ENCODE measurements around the gene TNFSF18. TPM values are rescaled to one million over a fixed set of nuclear protein-coding genes. Genes with fewer than 3 reads are reported as not detected.

The TNFSF18 gene
- total RNA-seq, 1 experiment from 2014 or later: 0.05 TPM

GRCh38 chr1:173016419-173016818 is 34.3 kb downstream of the TNFSF18 start:
- H3K4me3 ChIP-seq: no peak overlapping the region
- peaks cover 5% of the 10 kb centered on the region; the same call in 1 of the 2 replicates for H3K4me1 ChIP-seq (replicated peaks)
- H3K27me3 ChIP-seq (replicated peaks): no peaks in the 10 kb centered on the region
- no peaks in the 10 kb centered on the region for H3K9me3 ChIP-seq (replicated peaks)
- H3K36me3 ChIP-seq: no peaks in the 10 kb centered on the region
- no peak overlapping the region for H3K27ac ChIP-seq
- DNase-seq (ENCODE audit: low read depth in 1 of 2, low spot score in 2 of 2): no peak

DNA sequence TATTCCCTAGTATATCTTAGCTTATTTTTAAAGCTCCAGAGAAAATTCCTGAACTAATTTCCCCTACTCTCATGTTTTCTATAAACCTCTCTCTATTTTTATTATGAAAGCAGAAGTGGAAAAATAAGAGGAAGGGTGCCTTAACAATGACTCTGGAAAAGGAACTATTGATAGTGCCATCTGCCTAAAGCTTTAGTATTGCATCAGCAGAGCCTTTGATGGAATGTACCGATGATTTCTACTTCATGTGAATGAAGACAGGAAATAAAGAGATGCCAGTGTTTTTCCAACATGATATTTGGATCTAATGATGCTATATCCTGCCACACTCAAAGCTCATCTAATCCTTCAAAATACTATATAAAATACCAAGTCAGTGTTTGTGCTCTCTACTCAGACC is 35.1 kb downstream of the TNFSF18 start:
- Histone ChIP-seq H3K27me3 (replicated peaks) (no peaks in the 10 kb centered on the region), H3K4me3 (no peak overlapping the region)

GRCh38 chr1:173014160-173014559 is 36.6 kb downstream of the TNFSF18 start:
- H3K27me3 ChIP-seq (replicated peaks): no peaks in the 10 kb centered on the region
- no peaks in the 10 kb centered on the region for H3K36me3 ChIP-seq
- H3K4me1 ChIP-seq (replicated peaks): peaks cover 5% of the 10 kb centered on the region; the same call in 1 of the 2 replicates
- no peak overlapping the region for H3K27ac ChIP-seq
- no peak for DNase-seq (ENCODE audit: low read depth in 1 of 2, low spot score in 2 of 2)
- H3K4me3 ChIP-seq: no peak overlapping the region
- no peaks in the 10 kb centered on the region for H3K9me3 ChIP-seq (replicated peaks)

More for the DNA sequence above, 35.1 kb downstream of the TNFSF18 start:
- Histone ChIP-seq H3K4me1 (replicated peaks) (peaks cover 5% of the 10 kb centered on the region; the same call in 1 of the 2 replicates), H3K9me3 (replicated peaks) (no peaks in the 10 kb centered on the region), H3K27ac (no peak overlapping the region), H3K36me3 (no peaks in the 10 kb centered on the region)
- DNase-seq (ENCODE audit: low read depth in 1 of 2, low spot score in 2 of 2): no peak

DNA sequence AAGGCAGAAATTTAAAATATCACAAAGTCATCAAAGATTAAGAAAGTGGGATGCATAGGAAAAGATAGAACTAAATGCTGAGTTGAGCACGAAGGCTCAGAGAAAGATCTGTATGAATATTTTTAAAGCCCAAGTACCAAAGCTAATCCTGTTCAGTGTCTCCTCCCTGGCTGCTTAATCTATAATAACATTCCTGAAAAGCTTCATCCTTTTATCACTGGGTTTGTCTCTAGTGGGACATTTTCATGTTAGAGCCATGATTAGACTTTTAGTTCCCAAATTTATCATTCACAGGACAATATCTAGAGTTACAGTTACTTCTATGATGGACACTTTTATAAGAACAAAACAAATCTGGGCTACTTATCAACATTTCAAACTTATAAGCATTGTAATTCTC is 38.6 kb downstream of the TNFSF18 start:
- no peak overlapping the region for H3K4me3 ChIP-seq
- H3K4me1 ChIP-seq (replicated peaks): no peaks in the 10 kb centered on the region
- no peak overlapping the region for H3K27ac ChIP-seq
- H3K27me3 ChIP-seq (replicated peaks): no peaks in the 10 kb centered on the region
- H3K9me3 ChIP-seq (replicated peaks): no peaks in the 10 kb centered on the region
- DNase-seq (ENCODE audit: low read depth in 1 of 2, low spot score in 2 of 2): no peak
- no peaks in the 10 kb centered on the region for H3K36me3 ChIP-seq

- H3K27ac ChIP-seq: no peak overlapping the region
- no peak overlapping the region for H3K4me3 ChIP-seq
- H3K4me1 ChIP-seq (replicated peaks): no peaks in the 10 kb centered on the region
- H3K27me3 ChIP-seq (replicated peaks): no peaks in the 10 kb centered on the region
- no peaks in the 10 kb centered on the region for H3K9me3 ChIP-seq (replicated peaks)
- DNase-seq (ENCODE audit: low read depth in 1 of 2, low spot score in 2 of 2): no peak
- H3K36me3 ChIP-seq: no peaks in the 10 kb centered on the region
These were observed 41.1 kb downstream of the TNFSF18 start for GRCh38 chr1:173009597-173009996.

DNA sequence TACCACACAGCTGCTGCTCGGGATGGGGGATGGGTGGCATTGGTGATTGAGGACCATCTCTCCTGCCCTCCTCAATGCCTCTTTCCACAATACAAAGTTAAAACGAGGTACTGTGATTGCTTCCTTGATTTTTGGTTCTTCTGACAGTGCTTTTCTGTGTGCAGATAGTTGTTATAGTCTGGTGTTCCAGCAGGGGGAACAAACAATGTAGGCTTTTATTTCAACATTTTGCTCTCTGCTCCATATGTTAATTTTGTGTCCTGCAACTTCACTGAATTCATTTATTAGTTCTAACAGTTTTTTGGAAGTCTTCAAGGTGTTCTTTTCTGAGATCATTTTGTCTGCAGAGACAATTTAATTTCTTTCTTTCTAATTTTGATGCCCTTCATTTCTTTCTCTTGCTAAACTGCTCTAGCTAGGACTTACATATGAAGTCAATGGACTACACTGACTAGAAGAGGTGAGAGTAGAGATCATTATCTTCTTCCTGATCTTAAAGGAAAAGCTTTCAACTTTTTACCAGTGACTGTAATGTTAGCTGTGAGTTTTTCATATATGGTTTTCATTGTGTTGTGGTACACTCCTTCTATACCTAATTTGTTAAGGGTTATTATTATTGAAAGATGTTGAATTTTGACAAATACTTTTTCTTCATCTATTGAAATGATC is 45.4 kb downstream of the TNFSF18 start:
- H3K4me1 ChIP-seq (replicated peaks): no peaks in the 10 kb centered on the region
- H3K4me3 ChIP-seq: no peak overlapping the region
- no peaks in the 10 kb centered on the region for H3K9me3 ChIP-seq (replicated peaks)
- DNase-seq (ENCODE audit: low read depth in 1 of 2, low spot score in 2 of 2): no peak
- H3K36me3 ChIP-seq: no peaks in the 10 kb centered on the region
- no peak overlapping the region for H3K27ac ChIP-seq
- no peaks in the 10 kb centered on the region for H3K27me3 ChIP-seq (replicated peaks)

- Histone ChIP-seq H3K27ac (0 out of 2 replicates have a peak overlapping the region, but pooled peaks have one; percentile 9), H3K4me3 (no peak overlapping the region), H3K9me3 (replicated peaks) (peaks cover 2% of the 10 kb centered on the region; the same call in 1 of the 2 replicates), H3K27me3 (replicated peaks) (no peaks in the 10 kb centered on the region), H3K36me3 (no peaks in the 10 kb centered on the region), H3K4me1 (replicated peaks) (peaks cover 3% of the 10 kb centered on the region; the same call in 1 of the 2 replicates)
- DNase-seq (ENCODE audit: low read depth in 1 of 2, low spot score in 2 of 2): no peak
These were observed 47.6 kb downstream of the TNFSF18 start for GRCh38 chr1:173002891-173003838.

DNA sequence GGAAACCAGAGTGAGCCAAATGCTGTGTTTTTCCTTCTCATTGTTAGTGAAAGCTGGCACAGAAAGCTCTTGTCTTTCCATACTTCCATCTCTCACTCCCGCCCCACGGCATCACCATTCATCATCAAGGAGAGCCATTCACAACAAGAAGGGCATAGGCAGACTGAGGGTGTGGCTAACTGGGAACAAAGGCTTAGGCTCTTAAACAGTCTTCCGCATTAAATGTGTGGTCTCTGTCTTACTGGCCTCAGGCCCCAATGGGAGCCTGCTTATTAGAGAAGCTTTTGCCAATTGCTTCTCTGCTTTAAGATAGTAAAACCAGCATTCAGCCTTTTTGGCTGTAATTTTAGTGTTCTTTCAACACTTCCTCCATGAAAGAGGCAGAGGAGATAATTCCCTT is 51.4 kb downstream of the TNFSF18 start:
- H3K27ac ChIP-seq: no peak overlapping the region
- peaks cover 8% of the 10 kb centered on the region for H3K4me1 ChIP-seq (replicated peaks)
- peaks cover 5% of the 10 kb centered on the region; the same call in 1 of the 2 replicates for H3K9me3 ChIP-seq (replicated peaks)
- H3K4me3 ChIP-seq: no peak overlapping the region
- H3K36me3 ChIP-seq: no peaks in the 10 kb centered on the region
- H3K27me3 ChIP-seq (replicated peaks): no peaks in the 10 kb centered on the region
- DNase-seq (ENCODE audit: low read depth in 1 of 2, low spot score in 2 of 2): no peak

- peak overlapping the region; percentile 27; the same call in 1 of the 2 replicates for H3K27ac ChIP-seq
- H3K4me3 ChIP-seq: no peak overlapping the region
These were observed 52.8 kb downstream of the TNFSF18 start for GRCh38 chr1:172997941-172998361.

GRCh38 chr1:172993640-172994039 is 57.1 kb downstream of the TNFSF18 start:
- peak in 1 of 2 experiments; percentile 69 for DNase-seq (ENCODE audit: low read depth in 1 of 2, low spot score in 2 of 2)
- Histone ChIP-seq H3K4me3 (no peak overlapping the region), H3K27me3 (replicated peaks) (no peaks in the 10 kb centered on the region), H3K27ac (peak overlapping the region; percentile 74), H3K36me3 (no peaks in the 10 kb centered on the region), H3K4me1 (replicated peaks) (peaks cover 48% of the 10 kb centered on the region), H3K9me3 (replicated peaks) (peaks cover 2% of the 10 kb centered on the region; the same call in 1 of the 2 replicates)

More at GRCh38 chr1:172997941-172998361, 52.8 kb downstream of the TNFSF18 start:
- Histone ChIP-seq H3K4me1 (replicated peaks) (peaks cover 22% of the 10 kb centered on the region), H3K36me3 (no peaks in the 10 kb centered on the region), H3K27me3 (replicated peaks) (no peaks in the 10 kb centered on the region), H3K9me3 (replicated peaks) (peaks cover 5% of the 10 kb centered on the region; the same call in 1 of the 2 replicates)
- DNase-seq (ENCODE audit: low read depth in 1 of 2, low spot score in 2 of 2): no peak

DNA sequence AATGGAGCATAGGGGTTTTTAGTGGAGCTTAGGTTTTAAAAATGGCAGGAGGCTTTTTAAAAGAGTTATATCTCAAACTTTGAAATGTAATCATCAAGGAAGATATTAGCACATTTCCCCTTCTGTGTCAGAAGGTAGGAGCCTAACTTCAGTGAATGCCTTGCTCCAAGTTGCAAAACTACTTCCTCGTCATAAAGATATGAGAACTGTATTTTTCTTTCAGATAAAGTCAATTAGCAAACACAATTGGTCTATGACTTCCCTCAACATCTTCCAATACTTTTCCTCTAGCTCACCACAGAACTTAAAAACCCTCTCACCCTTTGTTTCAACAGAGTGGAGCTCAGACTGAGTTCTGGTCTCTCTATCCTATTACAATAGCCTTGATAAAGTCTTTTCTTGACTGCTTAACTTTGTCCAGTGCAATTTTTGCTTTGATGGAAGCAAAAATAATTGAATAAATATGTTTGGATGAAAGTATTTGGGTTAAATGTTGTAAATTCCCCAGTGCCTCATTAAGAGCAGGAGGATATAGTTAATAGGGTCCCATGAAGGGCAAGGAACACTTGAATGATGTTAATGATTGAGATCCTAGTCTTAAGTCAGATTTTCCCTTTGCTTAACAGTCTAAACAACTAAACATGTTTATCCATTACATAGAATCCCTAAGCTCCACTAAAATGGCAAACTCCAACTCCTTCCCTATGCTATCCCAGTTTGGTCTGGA is 58.9 kb downstream of the TNFSF18 start:
- H3K27me3 ChIP-seq (replicated peaks): no peaks in the 10 kb centered on the region
- DNase-seq (ENCODE audit: low read depth in 1 of 2, low spot score in 2 of 2): no peak
- H3K27ac ChIP-seq: peak overlapping the region; percentile 74
- H3K36me3 ChIP-seq: no peaks in the 10 kb centered on the region
- H3K4me3 ChIP-seq: no peak overlapping the region
- H3K4me1 ChIP-seq (replicated peaks): peaks cover 42% of the 10 kb centered on the region
- H3K9me3 ChIP-seq (replicated peaks): peaks cover 2% of the 10 kb centered on the region; the same call in 1 of the 2 replicates

- peaks cover 42% of the 10 kb centered on the region for H3K4me1 ChIP-seq (replicated peaks)
- peak overlapping the region; percentile 74 for H3K27ac ChIP-seq
- H3K27me3 ChIP-seq (replicated peaks): no peaks in the 10 kb centered on the region
- no peaks in the 10 kb centered on the region for H3K36me3 ChIP-seq
- no peak overlapping the region for H3K4me3 ChIP-seq
- peak in 1 of 2 experiments; percentile 82 for DNase-seq (ENCODE audit: low read depth in 1 of 2, low spot score in 2 of 2)
- no peaks in the 10 kb centered on the region; the same call in 1 of the 2 replicates for H3K9me3 ChIP-seq (replicated peaks)
These were observed 60.0 kb downstream of the TNFSF18 start for GRCh38 chr1:172990598-172991215.

All from SJSA1 (cell line).